Measurements from ENCODE around the gene LLGL2. TPM values are rescaled to one million over a fixed set of nuclear protein-coding genes. Genes with fewer than 3 reads are reported as not detected.

The LLGL2 gene
- total RNA-seq, 2 experiments from 2014 or later: 15.6 to 17.1 TPM

DNA sequence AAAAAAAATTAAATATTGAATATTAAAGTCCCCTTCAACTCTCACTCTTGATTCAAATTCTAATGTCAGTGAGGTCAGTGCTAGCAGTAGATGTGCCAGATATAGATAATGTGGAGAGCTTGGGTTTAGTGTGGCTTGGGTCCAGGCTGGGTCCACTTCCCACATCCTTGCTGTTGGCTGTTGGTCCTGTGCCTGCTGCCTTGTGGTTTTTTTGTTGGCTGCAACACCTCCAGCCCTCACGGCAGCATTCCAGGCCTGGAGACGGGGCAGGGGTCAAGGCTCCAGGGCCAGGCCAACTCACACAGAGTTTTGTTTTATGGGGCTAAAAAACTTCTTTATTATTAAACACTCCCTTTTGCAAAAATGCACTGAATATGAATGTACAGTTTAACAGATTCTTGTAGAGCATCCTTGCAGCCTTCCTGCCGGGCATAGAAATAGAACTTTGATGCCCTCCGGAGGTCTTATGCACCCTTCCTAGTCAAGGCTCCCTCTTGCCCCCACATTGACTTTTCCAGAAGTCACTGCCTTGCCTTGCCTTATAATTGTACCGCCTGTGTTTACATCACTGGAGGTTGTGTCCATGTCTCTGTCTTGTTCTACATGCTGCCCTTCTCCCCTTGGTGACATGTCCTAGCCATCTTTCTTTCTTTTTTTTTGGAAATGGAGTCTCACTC is 36.6 kb downstream of the LLGL2 start:
- POLR2A ChIA-PET: no interaction called here
- H3K4me3 Mint-ChIP-seq: no peak overlapping the region
- DNase-seq: no peak
- H3K36me3 Mint-ChIP-seq: no peaks in the 10 kb centered on the region
- no peaks in the 10 kb centered on the region for H3K27me3 Mint-ChIP-seq
- CTCF ChIA-PET: no interaction called here
- H3K4me1 Mint-ChIP-seq (ENCODE audit: low read depth): no peaks in the 10 kb centered on the region
- intact Hi-C loops (cut with micrococcal nuclease): no loop called here
- H3K9me3 Mint-ChIP-seq: no peaks in the 10 kb centered on the region
- no peak overlapping the region for H3K27ac Mint-ChIP-seq

DNA sequence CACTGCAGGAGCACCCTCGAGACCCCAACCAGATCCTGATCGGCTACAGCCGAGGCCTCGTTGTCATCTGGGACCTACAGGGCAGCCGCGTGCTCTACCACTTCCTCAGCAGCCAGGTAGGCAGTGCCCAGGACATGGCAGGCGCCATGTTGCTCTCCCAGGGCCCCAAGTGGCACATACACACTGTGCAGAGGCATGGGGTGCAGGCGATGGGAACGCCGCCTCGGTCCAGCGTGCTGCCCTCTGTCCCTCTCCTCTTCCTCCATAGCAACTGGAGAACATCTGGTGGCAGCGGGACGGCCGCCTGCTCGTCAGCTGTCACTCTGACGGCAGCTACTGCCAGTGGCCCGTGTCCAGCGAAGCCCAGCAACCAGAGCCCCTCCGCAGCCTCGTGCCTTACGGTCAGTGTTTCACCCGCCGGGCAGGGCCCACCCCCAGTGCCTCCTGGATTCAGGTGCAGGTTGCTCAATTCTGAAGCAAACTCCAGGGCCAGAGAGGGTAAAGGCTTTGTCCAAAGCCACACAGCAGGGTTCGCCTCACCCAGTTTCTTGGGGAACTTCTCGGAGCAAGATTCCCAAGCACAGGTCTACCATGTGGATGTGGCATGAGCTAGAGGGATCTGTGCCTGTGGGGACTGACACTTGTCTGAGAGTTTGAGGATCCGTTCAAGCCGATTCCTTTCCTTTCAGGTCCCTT is 37.7 kb downstream of the LLGL2 start:
- Mint-ChIP-seq H3K4me1 (ENCODE audit: low read depth) (no peaks in the 10 kb centered on the region), H3K36me3 (no peaks in the 10 kb centered on the region), H3K9me3 (no peaks in the 10 kb centered on the region), H3K27ac (no peak overlapping the region), H3K4me3 (no peak overlapping the region), H3K27me3 (no peaks in the 10 kb centered on the region)
- CTCF ChIA-PET: no interaction called here
- intact Hi-C loops (cut with micrococcal nuclease): no loop called here
- POLR2A ChIA-PET: no interaction called here
- no peak for DNase-seq

DNA sequence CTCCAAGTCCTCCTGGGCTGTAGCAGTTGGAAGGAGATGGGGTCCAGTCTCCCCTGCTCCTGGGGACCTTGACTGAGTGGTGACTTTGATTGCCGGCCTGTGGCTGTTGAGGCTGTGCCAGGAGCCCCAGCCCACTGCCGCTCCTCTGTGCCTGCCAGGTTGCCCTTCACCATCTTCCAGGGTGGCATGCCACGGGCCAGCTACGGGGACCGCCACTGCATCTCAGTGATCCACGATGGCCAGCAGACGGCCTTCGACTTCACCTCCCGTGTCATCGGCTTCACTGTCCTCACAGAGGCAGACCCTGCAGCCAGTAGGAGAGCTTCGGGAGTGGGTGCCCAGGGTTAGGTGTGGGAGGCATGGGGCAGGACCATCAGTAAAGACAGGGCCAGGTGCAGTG is 38.7 kb downstream of the LLGL2 start:
- intact Hi-C loops (cut with micrococcal nuclease): no loop called here
- DNase-seq: no peak
- H3K4me3 Mint-ChIP-seq: no peak overlapping the region
- no peaks in the 10 kb centered on the region for H3K4me1 Mint-ChIP-seq (ENCODE audit: low read depth)
- H3K27ac Mint-ChIP-seq: no peak overlapping the region
- POLR2A ChIA-PET: no interaction called here
- H3K27me3 Mint-ChIP-seq: no peaks in the 10 kb centered on the region
- CTCF ChIA-PET: no interaction called here
- H3K9me3 Mint-ChIP-seq: no peaks in the 10 kb centered on the region
- H3K36me3 Mint-ChIP-seq: no peaks in the 10 kb centered on the region

DNA sequence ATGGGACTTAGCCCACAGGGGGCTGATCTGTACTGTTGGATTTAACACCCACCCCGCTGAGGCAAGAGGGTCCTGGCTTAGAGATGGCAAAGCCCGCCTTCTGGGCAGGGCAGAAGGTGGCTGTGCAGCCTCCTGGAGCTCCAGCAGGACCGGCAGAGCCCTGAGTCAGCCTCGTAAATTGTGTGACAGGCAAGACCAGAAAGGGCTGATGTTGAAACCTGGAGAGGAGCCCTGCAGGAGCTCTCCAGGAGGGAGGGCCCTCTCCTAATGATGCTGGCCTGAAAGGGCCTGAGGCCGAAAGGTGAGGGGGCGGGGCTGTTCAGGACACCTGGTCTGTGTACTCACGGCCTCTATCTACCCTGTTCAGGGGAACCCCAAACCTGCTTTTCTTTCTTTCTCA is 39.6 kb downstream of the LLGL2 start:
- Mint-ChIP-seq H3K27me3 (no peaks in the 10 kb centered on the region), H3K27ac (no peak overlapping the region), H3K36me3 (no peaks in the 10 kb centered on the region), H3K4me1 (ENCODE audit: low read depth) (no peaks in the 10 kb centered on the region), H3K4me3 (no peak overlapping the region), H3K9me3 (no peaks in the 10 kb centered on the region)
- intact Hi-C loops (cut with micrococcal nuclease): no loop called here
- no peak for DNase-seq
- ChIA-PET CTCF (interaction anchor here (0.9 kb wide), 1 partner anchor 68 kb away, joined by 3 read pairs; the partner anchor contains the start of gene SMIM5), POLR2A (no interaction called here)

DNA sequence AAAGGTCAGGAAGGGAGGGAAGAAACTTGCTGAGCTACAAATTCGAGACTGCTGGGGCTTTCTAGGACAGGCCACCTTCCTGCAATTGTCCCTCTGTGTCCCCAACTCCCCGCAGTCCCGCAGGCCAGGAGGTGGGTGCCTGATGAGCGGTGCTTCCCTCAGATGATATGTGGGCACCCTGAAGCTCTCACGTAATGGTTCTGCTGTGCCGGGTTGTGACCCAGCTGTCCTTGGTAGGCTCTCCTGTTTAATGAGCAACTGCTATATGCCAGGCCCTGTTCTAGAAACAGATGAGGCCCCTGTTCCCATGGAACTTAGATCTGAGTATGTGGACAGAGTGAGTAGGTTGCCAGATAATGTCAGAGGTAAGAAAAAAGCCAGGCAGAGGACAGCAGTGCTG is 40.1 kb downstream of the LLGL2 start:
- H3K9me3 Mint-ChIP-seq: no peaks in the 10 kb centered on the region
- no peak for DNase-seq
- no peaks in the 10 kb centered on the region for H3K36me3 Mint-ChIP-seq
- H3K4me3 Mint-ChIP-seq: no peak overlapping the region
- H3K27me3 Mint-ChIP-seq: no peaks in the 10 kb centered on the region
- ChIA-PET POLR2A (no interaction called here), CTCF (interaction anchor here (0.9 to 1.1 kb wide), 2 partner anchors 35 to 68 kb away, joined by 3 read pairs; partner anchors contain the start of gene SMIM5)
- no peaks in the 10 kb centered on the region for H3K4me1 Mint-ChIP-seq (ENCODE audit: low read depth)
- intact Hi-C loops (cut with micrococcal nuclease): no loop called here
- H3K27ac Mint-ChIP-seq: no peak overlapping the region

DNA sequence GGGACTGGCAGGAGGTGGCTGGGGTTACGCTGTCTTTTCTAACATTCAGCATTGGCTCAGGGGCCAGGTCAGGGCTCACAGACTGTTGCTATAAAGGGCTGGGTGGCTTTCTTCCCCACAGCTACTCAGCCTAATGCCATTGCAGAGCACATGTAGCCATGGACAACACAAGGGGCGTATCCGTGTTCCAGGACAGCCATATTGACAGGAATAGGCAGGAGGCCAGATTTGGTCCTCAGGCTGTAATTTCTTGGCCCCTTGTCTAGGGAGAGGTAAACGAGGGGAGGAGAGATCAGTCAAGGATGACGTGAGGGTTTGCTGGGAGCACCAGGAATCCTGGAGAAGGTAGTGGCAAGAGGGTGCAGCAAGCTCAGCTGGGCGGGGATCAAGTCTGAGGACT is 40.9 kb downstream of the LLGL2 start:
- no peaks in the 10 kb centered on the region for H3K9me3 Mint-ChIP-seq
- POLR2A ChIA-PET: no interaction called here
- H3K27ac Mint-ChIP-seq: no peak overlapping the region
- H3K36me3 Mint-ChIP-seq: no peaks in the 10 kb centered on the region
- DNase-seq: no peak
- CTCF ChIA-PET: interaction anchor here (1.1 kb wide), 1 partner anchor 35 kb away, joined by 3 read pairs; no protein-coding TSS in a partner anchor
- no peaks in the 10 kb centered on the region for H3K4me1 Mint-ChIP-seq (ENCODE audit: low read depth)
- no peaks in the 10 kb centered on the region for H3K27me3 Mint-ChIP-seq
- no peak overlapping the region for H3K4me3 Mint-ChIP-seq
- intact Hi-C loops (cut with micrococcal nuclease): no loop called here

DNA sequence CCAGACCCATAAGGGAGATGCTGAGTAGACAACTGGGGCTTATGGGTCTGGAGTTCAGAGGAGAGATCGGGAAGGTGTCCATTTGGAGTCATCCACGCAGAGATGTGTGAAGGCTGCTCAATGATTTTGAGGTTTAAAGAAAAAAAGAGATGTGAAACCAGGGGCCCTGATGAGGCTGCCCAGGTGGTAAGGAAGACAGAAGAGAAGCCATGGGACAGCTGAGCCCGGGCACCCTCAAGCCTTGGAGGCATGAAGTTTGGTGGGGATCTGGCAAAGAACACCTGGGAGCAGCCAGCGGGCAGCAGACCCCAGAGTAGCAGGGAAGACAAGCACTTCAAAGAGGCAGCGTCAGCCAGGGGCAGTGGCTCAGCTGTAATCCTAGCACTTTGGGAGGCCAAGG is 41.3 kb downstream of the LLGL2 start:
- no peaks in the 10 kb centered on the region for H3K9me3 Mint-ChIP-seq
- no peaks in the 10 kb centered on the region for H3K36me3 Mint-ChIP-seq
- no peaks in the 10 kb centered on the region for H3K4me1 Mint-ChIP-seq (ENCODE audit: low read depth)
- DNase-seq: no peak
- intact Hi-C loops (cut with micrococcal nuclease): no loop called here
- CTCF ChIA-PET: interaction anchor here (1.1 to 1.9 kb wide), 2 partner anchors 34 to 66 kb away, joined by 3 to 6 read pairs; partner anchors contain the start of gene SMIM5
- no peaks in the 10 kb centered on the region for H3K27me3 Mint-ChIP-seq
- H3K4me3 Mint-ChIP-seq: no peak overlapping the region
- POLR2A ChIA-PET: no interaction called here
- H3K27ac Mint-ChIP-seq: no peak overlapping the region

DNA sequence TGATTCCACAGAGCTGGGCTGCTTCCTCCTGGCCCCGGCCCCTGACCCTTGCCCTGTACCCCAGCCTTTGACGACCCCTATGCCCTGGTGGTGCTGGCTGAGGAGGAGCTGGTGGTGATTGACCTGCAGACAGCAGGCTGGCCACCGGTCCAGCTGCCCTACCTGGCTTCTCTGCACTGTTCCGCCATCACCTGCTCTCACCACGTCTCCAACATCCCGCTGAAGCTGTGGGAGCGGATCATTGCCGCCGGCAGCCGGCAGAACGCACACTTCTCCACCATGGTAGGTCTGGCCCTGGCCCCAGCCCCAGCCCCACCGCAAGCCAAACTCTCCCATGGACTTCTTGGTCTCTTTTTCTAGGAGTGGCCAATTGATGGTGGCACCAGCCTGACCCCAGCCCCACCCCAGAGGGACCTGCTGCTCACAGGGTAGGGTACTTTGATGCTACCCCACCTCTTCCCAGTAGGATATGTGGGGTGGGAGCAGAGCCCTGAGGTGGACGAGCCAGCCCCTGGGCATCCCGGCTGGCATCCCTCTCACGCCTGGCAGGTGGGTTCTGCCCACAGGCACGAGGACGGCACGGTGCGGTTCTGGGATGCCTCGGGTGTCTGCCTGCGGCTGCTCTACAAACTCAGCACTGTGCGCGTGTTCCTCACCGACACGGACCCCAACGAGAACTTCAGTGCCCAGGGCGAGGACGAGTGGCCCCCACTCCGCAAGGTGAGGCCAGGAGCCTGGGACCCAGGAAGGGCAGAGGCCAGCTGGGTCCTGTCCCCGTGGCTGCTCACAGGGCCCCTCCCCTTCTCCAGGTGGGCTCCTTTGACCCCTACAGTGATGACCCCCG is 43.1 kb downstream of the LLGL2 start:
- H3K36me3 Mint-ChIP-seq: no peaks in the 10 kb centered on the region
- no peaks in the 10 kb centered on the region for H3K9me3 Mint-ChIP-seq
- no peak for DNase-seq
- no peaks in the 10 kb centered on the region for H3K27me3 Mint-ChIP-seq
- H3K4me3 Mint-ChIP-seq: no peak overlapping the region
- H3K4me1 Mint-ChIP-seq (ENCODE audit: low read depth): no peaks in the 10 kb centered on the region
- ChIA-PET POLR2A (interaction anchor here (0.6 kb wide), 1 partner anchor 197 kb away, joined by 5 read pairs; no protein-coding TSS in a partner anchor), CTCF (interaction anchor here (1.9 kb wide), 1 partner anchor 64 kb away, joined by 6 read pairs; the partner anchor contains the start of gene SMIM5)
- no peak overlapping the region for H3K27ac Mint-ChIP-seq
- intact Hi-C loops (cut with micrococcal nuclease): no loop called here

DNA sequence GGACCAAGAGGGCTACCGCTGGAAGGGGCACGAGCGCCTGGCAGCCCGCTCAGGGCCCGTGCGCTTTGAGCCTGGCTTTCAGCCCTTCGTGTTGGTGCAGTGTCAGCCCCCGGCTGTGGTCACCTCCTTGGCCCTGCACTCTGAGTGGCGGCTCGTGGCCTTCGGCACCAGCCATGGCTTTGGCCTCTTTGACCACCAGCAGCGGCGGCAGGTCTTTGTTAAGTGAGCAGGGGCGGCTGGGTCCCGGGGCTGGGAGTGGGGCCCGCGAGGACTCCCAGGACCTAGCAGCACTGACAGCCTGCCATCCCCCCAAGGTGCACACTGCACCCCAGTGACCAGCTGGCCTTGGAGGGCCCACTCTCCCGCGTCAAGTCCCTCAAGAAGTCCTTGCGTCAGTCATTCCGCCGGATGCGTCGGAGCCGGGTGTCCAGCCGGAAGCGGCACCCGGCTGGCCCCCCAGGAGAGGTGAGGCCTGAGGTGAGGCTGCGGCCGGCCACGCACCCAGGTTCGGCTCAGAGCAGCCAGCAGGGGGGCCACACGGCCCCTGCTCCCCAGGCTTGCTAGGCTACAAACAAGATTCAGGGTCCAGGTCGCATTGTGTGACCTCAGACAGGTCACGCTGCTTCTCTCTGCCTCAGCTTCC is 44.7 kb downstream of the LLGL2 start:
- Mint-ChIP-seq H3K36me3 (no peaks in the 10 kb centered on the region), H3K4me1 (ENCODE audit: low read depth) (no peaks in the 10 kb centered on the region), H3K27ac (no peak overlapping the region), H3K27me3 (no peaks in the 10 kb centered on the region), H3K9me3 (no peaks in the 10 kb centered on the region), H3K4me3 (no peak overlapping the region)
- DNase-seq: no peak
- ChIA-PET CTCF (no interaction called here), POLR2A (no interaction called here)
- intact Hi-C loops (cut with micrococcal nuclease): no loop called here

DNA sequence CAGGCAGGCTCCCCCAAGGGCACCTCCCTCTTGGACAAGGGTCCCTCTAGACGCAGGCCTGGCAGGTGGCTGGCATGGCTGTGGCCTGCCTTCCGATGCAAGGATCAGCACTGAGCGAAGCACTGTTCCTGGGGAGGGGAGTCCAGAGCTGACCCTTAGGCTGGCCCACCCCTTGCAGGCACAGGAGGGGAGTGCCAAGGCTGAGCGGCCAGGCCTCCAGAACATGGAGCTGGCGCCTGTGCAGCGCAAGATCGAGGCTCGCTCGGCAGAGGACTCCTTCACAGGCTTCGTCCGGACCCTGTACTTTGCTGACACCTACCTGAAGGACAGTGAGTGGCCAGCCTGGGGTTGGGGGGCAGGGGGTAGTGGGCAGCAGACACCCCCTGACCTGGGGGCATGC is 45.3 kb downstream of the LLGL2 start:
- no peaks in the 10 kb centered on the region for H3K9me3 Mint-ChIP-seq
- DNase-seq: no peak
- H3K36me3 Mint-ChIP-seq: no peaks in the 10 kb centered on the region
- H3K27me3 Mint-ChIP-seq: no peaks in the 10 kb centered on the region
- POLR2A ChIA-PET: no interaction called here
- no peaks in the 10 kb centered on the region for H3K4me1 Mint-ChIP-seq (ENCODE audit: low read depth)
- H3K27ac Mint-ChIP-seq: no peak overlapping the region
- H3K4me3 Mint-ChIP-seq: no peak overlapping the region
- intact Hi-C loops (cut with micrococcal nuclease): no loop called here
- CTCF ChIA-PET: no interaction called here

DNA sequence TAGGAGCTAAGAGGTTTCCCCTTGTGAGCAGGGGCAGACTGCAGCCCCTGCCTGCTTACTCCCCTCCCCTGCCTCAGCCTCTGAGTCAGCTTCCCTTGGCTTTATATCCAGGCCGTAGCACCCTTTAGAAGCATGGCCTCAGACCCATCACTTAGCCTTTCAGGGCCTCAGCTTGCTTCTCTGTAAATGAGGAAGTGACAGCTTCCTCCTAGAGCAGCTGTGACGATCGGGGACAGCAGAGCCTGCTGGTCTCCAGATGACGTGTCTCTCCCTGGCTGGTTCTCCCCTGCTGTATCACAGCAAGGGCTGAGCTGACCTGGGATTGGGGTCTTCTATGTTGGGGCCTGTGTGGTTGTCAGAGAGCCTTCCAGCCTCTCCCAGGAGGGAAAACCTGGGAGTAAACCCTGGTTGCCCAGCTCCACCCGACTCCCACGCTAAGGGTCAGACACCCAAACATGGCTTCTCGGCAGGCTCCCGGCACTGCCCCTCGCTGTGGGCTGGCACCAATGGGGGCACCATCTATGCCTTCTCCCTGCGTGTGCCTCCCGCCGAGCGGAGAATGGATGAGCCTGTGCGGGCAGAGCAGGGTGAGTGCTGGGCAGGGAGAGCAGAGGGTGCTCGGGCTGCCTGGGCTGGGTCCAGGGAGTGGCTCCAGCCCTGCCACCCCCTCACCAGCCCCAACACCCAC is 45.8 kb downstream of the LLGL2 start:
- Mint-ChIP-seq H3K27ac (no peak overlapping the region), H3K9me3 (no peaks in the 10 kb centered on the region), H3K36me3 (no peaks in the 10 kb centered on the region), H3K27me3 (no peaks in the 10 kb centered on the region), H3K4me3 (no peak overlapping the region), H3K4me1 (ENCODE audit: low read depth) (no peaks in the 10 kb centered on the region)
- intact Hi-C loops (cut with micrococcal nuclease): no loop called here
- DNase-seq: no peak
- ChIA-PET POLR2A (no interaction called here), CTCF (no interaction called here)

DNA sequence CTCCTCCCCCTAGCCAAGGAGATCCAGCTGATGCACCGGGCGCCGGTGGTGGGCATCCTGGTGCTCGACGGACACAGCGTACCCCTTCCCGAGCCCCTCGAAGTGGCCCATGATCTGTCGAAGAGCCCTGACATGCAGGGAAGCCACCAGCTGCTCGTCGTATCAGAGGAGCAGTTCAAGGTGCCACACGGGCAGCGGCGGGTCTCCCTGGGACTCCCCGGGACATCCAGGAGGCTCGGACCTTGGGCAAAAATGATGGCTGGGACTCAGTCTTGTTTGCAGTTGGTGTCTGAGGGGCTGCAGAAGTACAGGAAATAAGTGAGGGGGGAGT is 46.4 kb downstream of the LLGL2 start:
- intact Hi-C loops (cut with micrococcal nuclease): no loop called here
- H3K9me3 Mint-ChIP-seq: no peaks in the 10 kb centered on the region
- no peak for DNase-seq
- H3K36me3 Mint-ChIP-seq: no peaks in the 10 kb centered on the region
- H3K27me3 Mint-ChIP-seq: no peaks in the 10 kb centered on the region
- no peaks in the 10 kb centered on the region for H3K4me1 Mint-ChIP-seq (ENCODE audit: low read depth)
- no peak overlapping the region for H3K27ac Mint-ChIP-seq
- H3K4me3 Mint-ChIP-seq: no peak overlapping the region
- CTCF ChIA-PET: no interaction called here
- POLR2A ChIA-PET: no interaction called here

Measured in activated CD4-positive, alpha-beta memory T cell treated with anti-CD3 and anti-CD28 coated beads for 36 hours (primary cell).